HepG2 (cell line): ENCODE data around the gene SS18L1. TPM values are rescaled to one million over a fixed set of nuclear protein-coding genes. Genes with fewer than 3 reads are reported as not detected.

Experiments
- ATAC-seq: fragments of 200-7000 bp; cut with Tn5 transposase; 3 replicates; pipeline ENCODE4 v1.9.1; 2020; ENCODE audit warnings: mild to moderate bottlenecking, moderate library complexity
- BruUV-seq: library from RNA; stranded (reverse); fragments of 400-500 nt; replicated peaks from 2 replicates; lab custom pipeline; 2021; lab: Mats Ljungman, UMichigan
- CTCF ChIA-PET: fragments of 300-600 bp; formaldehyde crosslinking; extraction: SDS; loops from one replicate; lab custom pipeline; 2021; ENCODE audit warnings: low total read pairs, inconsistent platforms, low intra/inter-chr PET ratio; lab: Yijun Ruan, JAX
- POLR2A ChIA-PET: fragments of 350-600 bp; sonication (Branson Sonifier 250); formaldehyde crosslinking; loops from one replicate; lab custom pipeline; 2020; ENCODE audit warnings: antibody characterized with exemption, inconsistent platforms; lab: Yijun Ruan, JAX
- DNase-seq: peaks from one replicate; pipeline ENCODE4 v3.0.0-alpha.2; 2015; ENCODE audit warnings: low spot score
- FAIRE-seq: peaks from 3 replicates; lab custom pipeline; 2011; peaks lifted over from hg19 to GRCh38; lab: Jason Lieb, UNC
- H2AFZ ChIP-seq: one replicate; pipeline ENCODE4 v1.6.1; 2011; ENCODE audit warnings: low read length, inconsistent platforms
- H3K27ac ChIP-seq: fragments of 300-600 bp; 3 replicates; pipeline ENCODE4 v1.8.0; 2011; ENCODE audit warnings: mixed run types, mild to moderate bottlenecking, mixed read lengths, low read length, inconsistent platforms; ENCODE audit not compliant: insufficient read depth; ENCODE audit errors: extremely low read length
- H3K27me3 ChIP-seq, 2 experiments: fragments of 200-600 bp in 1 of 2; 2 replicates in 1 of 2; 3 replicates in 1 of 2; pipeline versions ENCODE4 v1.6.0 to v1.8.0; 2011; ENCODE audit warnings: low read length in 2 of 2, mild to moderate bottlenecking in 2 of 2, moderate library complexity in 2 of 2, inconsistent platforms in 1 of 2; ENCODE audit not compliant: insufficient read depth in 2 of 2, control insufficient read depth in 1 of 2
- H3K36me3 ChIP-seq, 2 experiments: fragments of 200-600 bp in 1 of 2; replicated peaks in 1 of 2; 2 replicates in 1 of 2; 3 replicates in 1 of 2; pipeline versions ENCODE4 v1.5.1 to v1.8.0; 2011; ENCODE audit warnings: low read length in 2 of 2, inconsistent platforms in 1 of 2; ENCODE audit not compliant: insufficient read depth in 2 of 2, control insufficient read depth in 1 of 2
- H3K4me1 ChIP-seq: 2 replicates; pipeline ENCODE4 v1.5.1; 2012; ENCODE audit warnings: low read length, inconsistent platforms; ENCODE audit not compliant: insufficient read depth
- H3K4me2 ChIP-seq: 2 replicates; pipeline ENCODE4 v1.6.0; 2011; ENCODE audit warnings: low read depth, low read length, inconsistent platforms
- H3K4me3 ChIP-seq, 3 experiments: fragments of 200-600 bp in 1 of 3; sonication (generic), shearing (Covaris generic) in 1 of 3; replicated peaks in 1 of 3; 2 replicates each; pipeline ENCODE4 v1.5.1; 2011 to 2016; ENCODE audit warnings: low read length in 3 of 3, inconsistent platforms in 2 of 3, low read depth in 2 of 3, mild to moderate bottlenecking in 2 of 3, control low read depth in 1 of 3, mixed read lengths in 1 of 3; ENCODE audit not compliant: insufficient read depth in 1 of 3
- H3K79me2 ChIP-seq: one replicate; pipeline ENCODE4 v1.6.1; 2011; ENCODE audit warnings: low read length, inconsistent platforms; ENCODE audit not compliant: insufficient read depth
- H3K9ac ChIP-seq: 2 replicates; pipeline ENCODE4 v1.6.0; 2011; ENCODE audit warnings: mild to moderate bottlenecking, low read depth, low read length, inconsistent platforms; ENCODE audit not compliant: insufficient read depth
- H3K9me3 ChIP-seq: 2 replicates; pipeline ENCODE4 v1.5.1; 2012; ENCODE audit warnings: mild to moderate bottlenecking, low read length
- H4K20me1 ChIP-seq: 2 replicates; pipeline ENCODE4 v1.6.0; 2011; ENCODE audit warnings: inconsistent platforms, mild to moderate bottlenecking, low read length, moderate library complexity; ENCODE audit not compliant: insufficient read depth
- AGO2 ChIP-seq: fragments of 200-400 bp; formaldehyde crosslinking; optimal IDR thresholded peaks from 2 replicates; pipeline ENCODE3; 2017; ENCODE audit warnings: mild to moderate bottlenecking, low read depth, low read length, moderate library complexity
- BCL3 ChIP-seq: sonication (generic); formaldehyde crosslinking; IDR thresholded peaks from 2 replicates; pipeline ENCODE4 v1.5.1; 2020; ENCODE audit warnings: mild to moderate bottlenecking, missing genetic modification reagents, moderate library complexity
- CREB1 ChIP-seq, 2 experiments: fragments of 450-650 bp in 1 of 2; IDR thresholded peaks; 2 replicates each; pipeline ENCODE4 v1.6.1; 2016 to 2017; ENCODE audit warnings: control low read depth in 1 of 2, mild to moderate bottlenecking in 1 of 2, missing compliant biosample characterization in 1 of 2, missing genetic modification characterization in 1 of 2
- GMEB1 ChIP-seq: sonication (generic); formaldehyde crosslinking; IDR thresholded peaks from 2 replicates; pipeline ENCODE4 v1.5.1; 2020; ENCODE audit warnings: missing genetic modification reagents, mild to moderate bottlenecking, borderline replicate concordance
- HNF1A ChIP-seq, 2 experiments: sonication (generic) in 1 of 2; formaldehyde crosslinking in 1 of 2; IDR thresholded peaks; 2 replicates each; pipeline versions ENCODE4 v1.4.0 to v1.6.1; 2016 to 2020; ENCODE audit warnings: borderline replicate concordance in 1 of 2, low read depth in 1 of 2, mild to moderate bottlenecking in 1 of 2, missing genetic modification reagents in 1 of 2
- MATR3 ChIP-seq: sonication (generic); formaldehyde crosslinking; IDR thresholded peaks from 2 replicates; pipeline ENCODE4 v1.4.0; 2020; ENCODE audit warnings: missing genetic modification reagents
- MYPOP ChIP-seq: sonication (generic); formaldehyde crosslinking; IDR thresholded peaks from 2 replicates; pipeline ENCODE4 v1.8.1; 2023; ENCODE audit warnings: mild to moderate bottlenecking, moderate library complexity, missing genetic modification reagents
- POLR2AphosphoS5 ChIP-seq: IDR thresholded peaks from 2 replicates; pipeline ENCODE4 v1.6.1; 2012; ENCODE audit warnings: low read depth, low read length
- ZBTB8A ChIP-seq: sonication (generic); formaldehyde crosslinking; IDR thresholded peaks from 2 replicates; pipeline ENCODE4 v1.4.0; 2020; ENCODE audit warnings: mild to moderate bottlenecking, low read depth, missing genetic modification reagents, borderline replicate concordance
- ZNF121 ChIP-seq: sonication (generic); formaldehyde crosslinking; IDR thresholded peaks from 2 replicates; pipeline ENCODE4 v1.5.0; 2020; ENCODE audit warnings: mild to moderate bottlenecking, missing genetic modification reagents
- ZNF350 ChIP-seq: sonication (generic); formaldehyde crosslinking; IDR thresholded peaks from 2 replicates; pipeline ENCODE4 v1.4.0; 2020; ENCODE audit warnings: mild to moderate bottlenecking, low read depth, missing genetic modification reagents, borderline replicate concordance
- ZNF747 ChIP-seq: sonication (generic); formaldehyde crosslinking; IDR thresholded peaks from 2 replicates; pipeline ENCODE4 v1.8.1; 2023; ENCODE audit warnings: missing genetic modification reagents, mild to moderate bottlenecking, borderline replicate concordance
- ZNF768 ChIP-seq: sonication (generic); formaldehyde crosslinking; IDR thresholded peaks from 2 replicates; pipeline ENCODE4 v1.4.0; 2020; ENCODE audit warnings: missing genetic modification reagents
- WGBS: methylation state at CpG from one replicate; pipeline ENCODE4 v1.1.6; 2017; ENCODE audit warnings: low lambda C conversion rate; 5-methylcytosine and 5-hydroxymethylcytosine counted together
- in situ Hi-C: cut with HindIII; loops from 2 replicates; pipeline ENCODE4 v1.10.0; 2017; ENCODE audit warnings: low pct_unique_long_range_greater_than_20kb; ENCODE audit not compliant: extremely low pct_ligation_motif_present
- intact Hi-C: fragments of 100-400 bp; cut with micrococcal nuclease; formaldehyde crosslinking; loops from one replicate; pipeline ENCODE4 v1.10.0; 2022; ENCODE audit not compliant: unreplicated experiment
- polyA plus RNA-seq, 8 experiments: library from polyadenylated mRNA; depleted of rRNA in 3 of 8; stranded (reverse) in 7 of 8; unstranded in 1 of 8; fragments of >200 nt; fragmentation: Illumina TruSeq in 4 of 8; extraction: Trizol in 4 of 8; gene quantifications; 2 replicates each; pipeline versions ENCODE4 v1.2.1 to v1.2.3, GENCODE V29; 2011 to 2016; ENCODE audit warnings: low read depth in 4 of 8, missing spikeins in 1 of 8, mixed read lengths in 1 of 8; ENCODE audit not compliant: insufficient read depth in 1 of 8
- total RNA-seq, 5 experiments: library from RNA; depleted of rRNA; stranded (reverse); fragments of >200 nt; fragmentation: Illumina TruSeq; extraction: Trizol; gene quantifications; 2 replicates each; pipeline ENCODE4 v1.2.3, GENCODE V29; 2016; ENCODE audit warnings: low read depth in 1 of 5

Gene SS18L1
- total and polyA plus RNA-seq, 2 of the 13 experiments (the other 11 are each of a cell fraction or from before 2014, with no cell fraction given) = 17.8 to 27.6 TPM

- ATAC-seq (no peak), DNase-seq (no peak), FAIRE-seq (no peak)
- H3K9ac ChIP-seq = no peak overlapping the region
- no TSS peak for BruUV-seq
- intact Hi-C loops (no loop called here), in situ Hi-C loops (no loop called here)
- POLR2A ChIA-PET = no interaction called here
- H4K20me1 ChIP-seq = no peaks in the 10 kb centered on the region
- H3K4me2 ChIP-seq = no peak overlapping the region
- CTCF ChIA-PET = no interaction called here
- H3K36me3 ChIP-seq = peaks cover 26 to 37% of the 10 kb centered on the region in 2 experiments
- peaks cover 13% of the 10 kb centered on the region for H3K79me2 ChIP-seq
- H3K4me3 ChIP-seq = no peak overlapping the region
- no peak overlapping the region for H3K27ac ChIP-seq
- H3K27me3 ChIP-seq = no peaks in the 10 kb centered on the region; a peak in 2 of 5 replicates
- peaks cover 8% of the 10 kb centered on the region for H3K4me1 ChIP-seq
- H2AFZ ChIP-seq = no peak overlapping the region
- WGBS = 88% methylated on average over 19 of the region's 19 CpGs
- H3K9me3 ChIP-seq = no peaks in the 10 kb centered on the region
- TF ChIP-seq ZNF747 (CRISPR knock-in tag) (no peak), MATR3 (CRISPR knock-in tag) (no peak), BCL3 (CRISPR knock-in tag) (no peak), POLR2AphosphoS5 (0 out of 2 replicates have a peak, but pooled peaks have one; percentile 17), AGO2 (peak; percentile 54), MYPOP (CRISPR knock-in tag) (no peak), CREB1 (IDR thresholded peaks at IDR 0.05) (no peak), CREB1 (CRISPR knock-in tag; IDR thresholded peaks at IDR 0.05) (no peak), ZNF768 (CRISPR knock-in tag) (no peak), GMEB1 (CRISPR knock-in tag) (no peak), ZBTB8A (CRISPR knock-in tag) (no peak), ZNF121 (CRISPR knock-in tag) (peak; percentile 86), HNF1A (IDR thresholded peaks at IDR 0.05; ENCODE audit: low read depth) (no peak), HNF1A (CRISPR knock-in tag; IDR thresholded peaks at IDR 0.05; ENCODE audit: borderline replicate concordance) (no peak), ZNF350 (CRISPR knock-in tag) (no peak)
Measured at GRCh38 chr20:62178316-62179161, 35.0 kb downstream of the SS18L1 start.
